Spinal cord (tissue), 10 donors: ENCODE measurements around the gene ZBTB7C. TPM values are rescaled to one million over a fixed set of nuclear protein-coding genes. Genes with fewer than 3 reads are reported as not detected.
A peak's percentile ranks its signal among the peaks of the same experiment; 100 is the strongest.

Source experiments
- DNase-seq, 6 donors: peaks; one replicate each; pipeline versions ENCODE4 v3.0.0 to v3.0.0-alpha.2; 2013 to 2015; ENCODE audit warnings: low spot score in 6 of 6, low read depth in 4 of 6
- H3K27ac ChIP-seq: one replicate; pipeline ENCODE4 v1.5.1; 2013; ENCODE audit warnings: low read depth, low read length, control low read depth
- H3K27me3 ChIP-seq: one replicate; pipeline ENCODE4 v1.6.1; 2013; ENCODE audit warnings: low read length; ENCODE audit not compliant: control insufficient read depth, insufficient read depth
- H3K36me3 ChIP-seq: one replicate; pipeline ENCODE4 v1.6.1; 2013; ENCODE audit warnings: low read length; ENCODE audit not compliant: control insufficient read depth, insufficient read depth
- H3K4me1 ChIP-seq: one replicate; pipeline ENCODE4 v1.6.1; 2013; ENCODE audit warnings: low read length; ENCODE audit not compliant: control insufficient read depth, insufficient read depth
- H3K4me3 ChIP-seq: one replicate; pipeline ENCODE4 v1.5.1; 2013; ENCODE audit warnings: low read depth, low read length, control low read depth
- H3K9me3 ChIP-seq: one replicate; pipeline ENCODE4 v1.6.1; 2013; ENCODE audit warnings: low read length; ENCODE audit not compliant: control insufficient read depth, insufficient read depth
- WGBS: methylation state at CpG from one replicate; pipeline ENCODE4 v1.1.5; 2013; ENCODE audit warnings: missing lambda C conversion rate; ENCODE audit not compliant: insufficient coverage; 5-methylcytosine and 5-hydroxymethylcytosine counted together
- polyA plus RNA-seq, 2 donors: library from polyadenylated mRNA; unstranded; fragments of 120-200 nt; gene quantifications; one replicate each; pipeline ENCODE4 v1.2.1, GENCODE V29; 2013; ENCODE audit not compliant: insufficient read length in 2 of 2
- total RNA-seq, 2 donors: library from RNA; depleted of rRNA in 1 of 2; stranded (reverse); fragments of 120-200 nt in 1 of 2; fragments of >200 nt in 1 of 2; gene quantifications; one replicate each; pipeline versions ENCODE4 v1.2.3 to v1.2.4, GENCODE V29; 2013 to 2014
- donor health status: healthy.

The ZBTB7C gene
- total and polyA plus RNA-seq, 4 donors = 7.6 to 15.7 (median 9.8) TPM

DNA sequence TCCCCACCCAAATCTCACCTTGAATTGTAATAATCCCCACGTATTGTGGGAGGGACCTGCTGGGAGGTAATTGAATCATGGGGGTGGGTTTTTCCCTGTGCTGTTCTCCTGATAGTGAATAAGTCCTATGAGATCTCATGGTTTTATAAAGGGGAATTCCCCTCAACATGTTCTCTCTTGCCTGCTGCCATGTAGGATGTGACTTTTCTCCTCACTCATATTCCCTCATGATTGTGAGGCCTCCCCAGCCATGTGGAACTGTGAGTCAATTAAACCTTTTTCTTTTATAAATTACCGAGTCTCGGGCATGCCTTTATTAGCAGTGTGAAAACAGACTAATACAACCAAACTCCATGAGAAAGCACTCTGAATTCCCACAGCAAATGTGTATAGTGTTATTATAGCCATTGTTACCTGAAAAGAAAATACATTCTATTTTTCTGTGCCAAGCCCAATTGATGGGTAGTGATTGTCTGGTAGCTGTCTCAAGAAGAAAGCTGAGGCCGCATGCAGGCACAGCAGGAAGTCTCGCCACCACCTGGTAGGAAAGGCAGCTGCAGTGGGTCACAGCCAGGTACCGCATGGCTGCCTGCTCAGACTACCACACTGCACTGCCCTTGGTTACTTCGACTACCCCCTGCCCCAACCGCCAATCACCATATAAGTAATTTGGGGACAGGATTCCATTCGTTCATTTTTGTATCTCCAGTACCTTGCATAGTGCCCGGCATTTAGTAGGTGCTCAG lies 10.3 kb upstream of the ZBTB7C start:
- H3K27ac ChIP-seq = no peak overlapping the region

DNA sequence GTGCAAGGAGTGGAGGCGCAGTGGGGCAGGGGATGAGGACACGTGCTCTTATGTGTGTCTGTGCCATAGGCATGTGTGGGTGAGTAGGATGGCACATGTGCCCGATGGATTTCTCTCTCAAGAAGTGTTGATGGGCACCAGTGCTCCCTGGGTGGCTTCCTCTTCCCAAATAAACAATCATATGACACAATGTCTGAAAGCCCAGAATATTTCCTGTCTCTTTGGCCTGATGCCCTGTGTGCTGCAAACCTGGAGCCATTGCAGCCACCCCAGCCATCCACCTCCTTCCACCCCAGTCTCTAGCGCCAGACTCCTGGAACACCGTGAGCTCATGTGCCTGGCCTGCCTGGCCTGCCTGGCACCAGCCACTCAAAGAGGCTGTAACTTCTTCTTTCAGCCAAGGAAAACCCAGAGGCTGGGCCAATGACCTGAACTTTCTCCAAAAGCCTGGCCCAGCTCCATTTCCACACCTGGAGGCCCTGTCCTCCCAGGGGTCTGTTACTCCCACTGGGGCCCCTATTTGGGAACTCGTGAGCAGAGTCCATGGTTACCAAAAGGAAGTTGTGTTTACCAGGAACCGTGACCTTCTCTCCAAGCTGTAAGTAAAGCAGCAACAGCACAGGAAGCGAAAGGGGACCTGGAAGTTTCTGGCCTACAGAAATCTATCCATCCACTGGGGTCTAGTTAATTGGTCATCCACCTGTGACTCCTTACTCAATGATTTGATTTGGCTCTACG lies 9.5 kb upstream of the ZBTB7C start:
- H3K27ac ChIP-seq = no peak overlapping the region
- H3K4me1 ChIP-seq = no peaks in the 10 kb centered on the region
- no peak overlapping the region for H3K4me3 ChIP-seq
- peaks cover 14% of the 10 kb centered on the region for H3K27me3 ChIP-seq
- H3K36me3 ChIP-seq = no peaks in the 10 kb centered on the region
- 86% methylated on average over 5 of the region's 9 CpGs for whole genome bisulfite sequencing
- no peaks in the 10 kb centered on the region for H3K9me3 ChIP-seq
- no peak for DNase-seq

More for the DNA sequence above, 10.3 kb upstream of the ZBTB7C start:
- no peak overlapping the region for H3K4me3 ChIP-seq
- H3K27me3 ChIP-seq = peaks cover 14% of the 10 kb centered on the region
- no peaks in the 10 kb centered on the region for H3K36me3 ChIP-seq
- DNase-seq = no peak
- H3K9me3 ChIP-seq = no peaks in the 10 kb centered on the region
- H3K4me1 ChIP-seq = no peaks in the 10 kb centered on the region
- 90% methylated on average over 2 of the region's 10 CpGs for WGBS

DNA sequence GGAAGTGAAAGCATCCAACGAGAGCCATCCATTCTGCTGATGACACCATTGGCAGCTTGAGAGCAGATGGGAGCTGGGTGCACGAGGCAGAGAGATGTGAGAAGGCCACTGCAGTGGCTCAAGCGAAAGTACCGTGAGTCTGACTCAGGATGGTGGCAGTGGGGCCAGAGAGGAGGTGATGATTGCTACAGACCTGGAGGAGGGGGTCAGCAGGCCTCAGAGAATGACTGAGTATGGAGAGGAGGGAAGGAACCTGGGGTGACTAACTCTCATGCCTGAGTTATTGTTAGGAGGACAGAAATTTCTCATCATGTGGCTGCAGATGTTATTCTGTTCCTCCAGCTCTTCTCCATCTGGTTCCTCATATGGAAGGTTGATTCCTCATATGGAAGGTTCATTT lies 8.8 kb upstream of the ZBTB7C start:
- Histone ChIP-seq H3K4me1 (no peaks in the 10 kb centered on the region), H3K27ac (no peak overlapping the region), H3K4me3 (no peak overlapping the region), H3K9me3 (no peaks in the 10 kb centered on the region), H3K36me3 (no peaks in the 10 kb centered on the region), H3K27me3 (peaks cover 11% of the 10 kb centered on the region)
- no peak for DNase-seq
- WGBS = 68% methylated on average over 4 of the region's 4 CpGs

DNA sequence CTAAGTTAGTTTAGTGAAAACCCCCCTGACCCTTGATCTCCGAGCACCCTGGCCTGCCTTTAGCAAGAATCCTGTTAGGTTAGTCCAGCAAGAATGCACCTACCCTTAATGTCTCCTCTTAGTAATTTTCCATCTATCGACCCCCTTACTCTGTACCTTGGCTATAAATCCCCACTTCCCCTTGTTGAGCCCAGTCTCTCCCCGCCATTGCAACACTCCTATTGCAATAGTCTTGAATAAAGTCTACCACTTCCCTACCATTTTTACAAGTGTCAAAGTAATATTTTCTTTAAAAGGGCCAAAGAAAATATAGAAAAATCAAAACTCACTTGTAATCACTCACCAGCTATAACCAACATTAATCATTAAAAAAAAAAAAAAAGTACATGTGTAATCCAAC lies 4.2 kb upstream of the ZBTB7C start:
- peaks cover 16% of the 10 kb centered on the region for H3K27me3 ChIP-seq
- DNase-seq = no peak
- 83% methylated on average over 2 of the region's 3 CpGs for WGBS
- H3K27ac ChIP-seq = no peak overlapping the region
- H3K4me1 ChIP-seq = peaks cover 12% of the 10 kb centered on the region
- H3K36me3 ChIP-seq = no peaks in the 10 kb centered on the region
- no peaks in the 10 kb centered on the region for H3K9me3 ChIP-seq
- H3K4me3 ChIP-seq = no peak overlapping the region

DNA sequence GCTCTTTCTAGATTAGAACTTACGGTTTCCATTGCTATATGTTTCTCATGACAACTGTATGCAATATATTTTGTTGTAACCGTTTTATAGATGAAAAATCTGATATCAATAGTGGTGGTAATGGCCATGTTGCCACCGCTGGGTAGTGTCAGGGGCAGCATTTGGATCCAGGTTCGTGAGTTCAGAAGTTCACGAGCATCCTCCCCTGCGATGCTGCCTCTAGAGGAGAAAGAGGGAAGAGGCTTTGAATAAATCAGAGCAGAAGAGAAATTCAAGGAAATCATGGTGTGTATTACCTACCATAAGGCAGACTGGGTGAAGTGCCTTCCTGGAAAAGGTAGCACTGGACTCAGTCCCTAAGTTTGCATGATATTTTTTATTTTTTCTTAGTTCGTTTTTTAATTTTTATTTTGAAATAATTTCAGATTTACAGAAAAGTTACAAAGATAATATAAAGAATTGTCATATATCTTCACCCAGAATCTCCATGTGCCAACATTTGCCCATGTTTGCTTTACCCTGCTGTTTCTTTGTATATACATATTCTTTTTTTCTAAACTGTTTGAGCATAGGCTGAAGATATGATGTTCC lies 3.3 kb upstream of the ZBTB7C start:
- WGBS = 2% methylated on average over 4 of the region's 7 CpGs
- Histone ChIP-seq H3K27ac (no peak overlapping the region), H3K36me3 (no peaks in the 10 kb centered on the region), H3K9me3 (no peaks in the 10 kb centered on the region), H3K4me3 (no peak overlapping the region), H3K27me3 (peaks cover 25% of the 10 kb centered on the region), H3K4me1 (peaks cover 21% of the 10 kb centered on the region)
- DNase-seq = peak in 2 of 6 donors; percentile 64 to 80

DNA sequence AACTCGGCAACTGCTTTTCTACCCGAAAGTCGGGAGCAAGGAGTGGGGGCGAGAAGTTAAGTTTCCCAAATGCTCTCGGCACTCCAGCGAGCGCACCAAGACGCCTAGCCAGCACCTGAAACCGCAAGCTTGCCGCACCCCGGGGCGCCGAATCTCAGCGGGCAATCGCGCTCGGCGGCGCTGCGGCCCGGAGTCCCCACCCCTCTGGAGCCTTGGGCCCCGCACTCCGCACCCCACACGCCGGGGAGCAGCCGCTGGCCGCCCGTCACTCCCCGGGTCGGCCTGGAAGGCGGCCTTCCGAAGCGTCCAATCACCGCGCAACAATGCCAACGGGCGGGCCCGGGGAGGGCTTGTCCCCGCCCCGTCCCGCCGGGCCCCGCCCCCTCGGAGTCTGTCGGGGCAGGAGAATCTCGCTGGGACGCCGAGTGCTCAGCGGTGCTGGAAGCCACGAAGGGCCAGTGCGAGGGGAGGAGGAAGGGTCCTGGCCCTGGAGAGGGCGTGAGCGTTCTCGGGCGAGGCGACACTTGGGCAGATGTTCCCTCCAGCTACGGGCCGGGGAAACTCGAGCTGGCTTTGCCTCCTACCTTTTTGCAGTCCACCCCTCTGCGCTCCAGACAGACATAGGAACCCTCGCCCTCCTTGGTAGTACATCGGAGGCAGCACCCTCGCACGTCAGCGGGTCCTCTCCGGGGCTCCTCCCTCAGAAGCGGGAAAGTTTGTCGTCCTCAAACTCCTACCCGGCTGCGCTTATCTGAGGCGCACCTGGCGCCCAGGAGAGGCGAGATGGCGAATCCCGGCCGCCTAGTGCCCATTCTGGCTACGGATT lies 1.1 kb upstream of the ZBTB7C start:
- Histone ChIP-seq H3K36me3 (no peaks in the 10 kb centered on the region), H3K27me3 (peaks cover 31% of the 10 kb centered on the region), H3K27ac (peak overlapping the region; percentile 63), H3K9me3 (no peaks in the 10 kb centered on the region), H3K4me1 (peaks cover 27% of the 10 kb centered on the region), H3K4me3 (peak overlapping the region; percentile 73)
- under 1% methylated on average over 77 of the region's 77 CpGs for WGBS
- DNase-seq = peak in 5 of 6 donors; percentile 63 to 95 (median 79)

DNA sequence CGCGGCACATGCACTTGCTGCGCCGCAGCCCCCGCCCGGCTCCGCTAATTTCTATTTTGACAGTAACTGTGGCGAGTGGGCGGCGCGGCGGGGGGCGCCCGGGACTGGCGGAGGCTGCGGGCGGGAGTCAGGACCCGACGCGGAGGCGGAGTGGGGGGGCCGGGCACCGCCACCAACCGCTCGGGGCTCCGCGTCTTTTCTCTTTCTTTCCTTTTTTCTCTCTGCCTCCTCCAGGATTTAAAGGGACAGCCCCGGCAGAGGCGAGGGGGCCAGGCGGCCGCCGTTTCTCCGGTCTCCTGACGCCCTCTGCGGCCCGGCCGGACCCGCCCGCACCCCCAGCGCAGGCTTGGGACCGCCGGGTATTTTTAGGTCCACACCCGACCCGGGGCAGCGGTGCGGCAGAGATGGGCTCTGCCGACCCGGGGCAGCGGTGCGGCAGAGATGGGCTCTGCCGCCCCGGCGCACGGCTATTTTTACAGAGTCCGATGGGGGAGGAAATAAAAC lies 460 bp upstream of the ZBTB7C start:
- Histone ChIP-seq H3K36me3 (no peaks in the 10 kb centered on the region), H3K27ac (peak overlapping the region; percentile 63), H3K4me3 (peak overlapping the region; percentile 73), H3K27me3 (peaks cover 33% of the 10 kb centered on the region), H3K4me1 (peaks cover 27% of the 10 kb centered on the region), H3K9me3 (no peaks in the 10 kb centered on the region)
- peak in 2 of 6 donors; percentile 42 to 82 for DNase-seq
- under 1% methylated on average over 55 of the region's 55 CpGs for WGBS

DNA sequence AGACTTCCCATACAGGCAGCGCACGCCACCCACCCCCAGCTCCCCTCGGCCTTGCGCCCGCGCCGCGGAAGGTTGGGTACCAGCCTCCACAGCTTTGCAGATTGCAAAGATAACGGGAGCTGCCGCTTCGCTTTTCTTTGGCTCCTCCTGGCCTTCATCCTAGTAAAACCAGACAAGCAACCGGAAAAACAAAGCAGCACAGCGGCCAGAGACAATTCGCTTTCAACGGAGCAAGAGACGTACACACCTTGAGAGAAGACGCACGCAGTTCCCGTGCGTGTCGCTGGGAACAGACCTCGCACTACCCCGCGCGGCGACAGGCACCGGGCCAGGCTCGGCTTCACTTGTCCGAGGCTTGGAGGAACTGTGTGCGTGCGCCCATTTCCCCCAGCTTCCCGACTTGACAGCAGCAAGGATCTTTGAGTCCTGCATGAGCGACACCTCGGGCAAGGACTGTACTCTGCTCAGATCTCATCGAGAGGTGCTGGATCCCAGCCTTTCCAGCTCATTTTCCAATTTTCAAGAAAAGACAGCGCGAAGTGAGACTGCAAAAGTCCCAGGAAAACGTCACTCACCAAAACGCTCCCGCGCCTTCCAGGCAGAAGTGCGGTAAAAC lies 964 bp downstream of the ZBTB7C start:
- peak in 2 of 6 donors; percentile 43 to 52 for DNase-seq
- Histone ChIP-seq H3K4me3 (peak overlapping the region; percentile 51), H3K27ac (no peak overlapping the region)

DNA sequence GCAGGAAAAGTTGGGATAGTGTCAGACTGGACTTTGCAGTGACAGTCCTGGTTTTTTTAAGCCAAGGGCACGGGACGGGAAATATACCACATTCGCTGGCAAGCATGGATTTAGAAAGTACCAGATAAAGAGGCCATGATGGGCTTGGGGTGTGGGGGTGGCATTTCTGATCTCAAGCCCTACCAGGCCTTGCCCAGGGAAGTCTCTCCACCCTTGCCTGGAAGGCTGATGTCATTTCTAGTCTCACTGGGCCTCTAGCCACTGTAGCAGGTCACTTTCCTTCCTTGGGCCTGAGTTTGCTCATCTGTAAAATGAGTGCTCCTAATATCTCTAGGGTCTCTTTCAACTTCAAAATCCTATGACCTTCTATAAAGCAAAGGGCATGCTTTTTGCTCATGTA lies 1.8 kb downstream of the ZBTB7C start:
- Histone ChIP-seq H3K4me3 (no peak overlapping the region), H3K9me3 (no peaks in the 10 kb centered on the region), H3K4me1 (peaks cover 27% of the 10 kb centered on the region), H3K27me3 (peaks cover 33% of the 10 kb centered on the region), H3K27ac (no peak overlapping the region), H3K36me3 (no peaks in the 10 kb centered on the region)
- WGBS = 78% methylated on average over 3 of the region's 3 CpGs
- DNase-seq = no peak

More for the DNA sequence above, 964 bp downstream of the ZBTB7C start:
- no peaks in the 10 kb centered on the region for H3K9me3 ChIP-seq
- peaks cover 27% of the 10 kb centered on the region for H3K4me1 ChIP-seq
- WGBS = 1% methylated on average over 42 of the region's 42 CpGs
- H3K36me3 ChIP-seq = no peaks in the 10 kb centered on the region
- peaks cover 33% of the 10 kb centered on the region for H3K27me3 ChIP-seq
